Stimulated activated CD8-positive, alpha-beta memory T cell treated with anti-CD3 and anti-CD28 coated beads, Interleukin-12 subunit alpha, Interleukin-12 subunit beta, amount 100 ng/mL, for 1 hour (primary cell): ENCODE data around the gene KATNAL2.
"Not testable (repeated sequence)": the region's sequence is repeated elsewhere in the genome, so short reads cannot be mapped to it uniquely, and the experiment has no call there.

Source experiments
- DNase-seq: peaks from one replicate; pipeline ENCODE4 v3.0.0-alpha.2; 2020; ENCODE audit warnings: low read depth

KATNAL2 gene

GRCh38 chr18:46939337-46939963 is 22.0 kb downstream of the KATNAL2 start:
- DNase-seq: no peak

GRCh38 chr18:46939998-46940571 is 22.7 kb downstream of the KATNAL2 start:
- no peak for DNase-seq

GRCh38 chr18:46942646-46943045 is 25.2 kb downstream of the KATNAL2 start:
- no peak for DNase-seq

GRCh38 chr18:46946656-46947282 is 29.4 kb downstream of the KATNAL2 start:
- no peak for DNase-seq

- DNase-seq: no peak
These were observed 32.8 kb downstream of the KATNAL2 start for GRCh38 chr18:46950064-46950656.

- no peak for DNase-seq
These were observed 35.8 kb downstream of the KATNAL2 start for GRCh38 chr18:46953195-46953594.

GRCh38 chr18:46958209-46958608 is 40.8 kb downstream of the KATNAL2 start:
- DNase-seq: no peak

- DNase-seq: not testable (repeated sequence)
These were observed 46.5 kb downstream of the KATNAL2 start for GRCh38 chr18:46963656-46964578.

- not testable (repeated sequence) for DNase-seq
These were observed 47.3 kb downstream of the KATNAL2 start for GRCh38 chr18:46964579-46965293.

- DNase-seq: not testable (repeated sequence)
These were observed 48.9 kb downstream of the KATNAL2 start for GRCh38 chr18:46966266-46966665.

- DNase-seq: not testable (repeated sequence)
These were observed 52.1 kb downstream of the KATNAL2 start for GRCh38 chr18:46969551-46969950.

GRCh38 chr18:47019870-47020269 is 102.5 kb downstream of the KATNAL2 start:
- not testable (repeated sequence) for DNase-seq

- DNase-seq: not testable (repeated sequence)
These were observed 103.4 kb downstream of the KATNAL2 start for GRCh38 chr18:47020757-47021156.

- DNase-seq: not testable (repeated sequence)
These were observed 105.4 kb downstream of the KATNAL2 start for GRCh38 chr18:47022821-47023220.

GRCh38 chr18:47023769-47024465 is 106.5 kb downstream of the KATNAL2 start:
- DNase-seq: not testable (repeated sequence)

GRCh38 chr18:47025557-47026174 is 108.3 kb downstream of the KATNAL2 start:
- DNase-seq: not testable (repeated sequence)

- not testable (repeated sequence) for DNase-seq
These were observed 111.3 kb downstream of the KATNAL2 start for GRCh38 chr18:47028738-47029137.

GRCh38 chr18:47029684-47030353 is 112.4 kb downstream of the KATNAL2 start:
- not testable (repeated sequence) for DNase-seq

GRCh38 chr18:47030887-47031286 is 113.5 kb downstream of the KATNAL2 start:
- DNase-seq: not testable (repeated sequence)
